Stimulated activated naive B cell treated with anti-CD40 and anti-IgM and Interleukin-4, amounts not matched to agents 10 μg/mL and 1 μg/mL and 100 μg/mL, for 72 hours (primary cell): ENCODE measurements around the gene TBCEL.

ENCODE experiments used
- ATAC-seq, 2 donors: fragments of 150-1000 bp; cut with Tn5 transposase; replicated peaks; 2 replicates each; pipeline ENCODE4 v1.10.0; 2021; ENCODE audit warnings: moderate library complexity in 1 of 2
- DNase-seq: peaks from one replicate; pipeline ENCODE4 v3.0.0; 2021
- H3K27ac Mint-ChIP-seq: one replicate; pipeline ENCODE4 v1.8.0; 2022; ENCODE audit warnings: mild to moderate bottlenecking, mixed read lengths
- H3K27me3 Mint-ChIP-seq, 2 donors: one replicate each; pipeline ENCODE4 v1.8.0; 2022; ENCODE audit warnings: mixed read lengths in 2 of 2
- H3K36me3 Mint-ChIP-seq, 2 donors: one replicate each; pipeline ENCODE4 v1.8.0; 2022; ENCODE audit warnings: mixed read lengths in 2 of 2, mild to moderate bottlenecking in 1 of 2
- H3K4me1 Mint-ChIP-seq, 2 donors: one replicate each; pipeline ENCODE4 v1.8.0; 2022; ENCODE audit warnings: mixed read lengths in 2 of 2, mild to moderate bottlenecking in 1 of 2
- H3K4me3 Mint-ChIP-seq, 2 donors: one replicate each; pipeline ENCODE4 v1.8.0; 2022; ENCODE audit warnings: mild to moderate bottlenecking in 2 of 2, mixed read lengths in 2 of 2, moderate library complexity in 1 of 2
- H3K9me3 Mint-ChIP-seq, 2 donors: one replicate each; pipeline ENCODE4 v1.8.0; 2022; ENCODE audit warnings: mixed read lengths in 2 of 2, mild to moderate bottlenecking in 1 of 2

Gene TBCEL

GRCh38 chr11:121037016-121037415, 13.1 kb downstream of the TBCEL start:
- no peak for ATAC-seq
- Mint-ChIP-seq H3K4me1 (peaks cover 15 to 23% of the 10 kb centered on the region in 2 donors), H3K36me3 (peaks cover 6 to 14% of the 10 kb centered on the region in 2 donors), H3K9me3 (no peaks in the 10 kb centered on the region), H3K27me3 (no peaks in the 10 kb centered on the region), H3K4me3 (no peak overlapping the region), H3K27ac (no peak overlapping the region)
- no peak for DNase-seq

DNA sequence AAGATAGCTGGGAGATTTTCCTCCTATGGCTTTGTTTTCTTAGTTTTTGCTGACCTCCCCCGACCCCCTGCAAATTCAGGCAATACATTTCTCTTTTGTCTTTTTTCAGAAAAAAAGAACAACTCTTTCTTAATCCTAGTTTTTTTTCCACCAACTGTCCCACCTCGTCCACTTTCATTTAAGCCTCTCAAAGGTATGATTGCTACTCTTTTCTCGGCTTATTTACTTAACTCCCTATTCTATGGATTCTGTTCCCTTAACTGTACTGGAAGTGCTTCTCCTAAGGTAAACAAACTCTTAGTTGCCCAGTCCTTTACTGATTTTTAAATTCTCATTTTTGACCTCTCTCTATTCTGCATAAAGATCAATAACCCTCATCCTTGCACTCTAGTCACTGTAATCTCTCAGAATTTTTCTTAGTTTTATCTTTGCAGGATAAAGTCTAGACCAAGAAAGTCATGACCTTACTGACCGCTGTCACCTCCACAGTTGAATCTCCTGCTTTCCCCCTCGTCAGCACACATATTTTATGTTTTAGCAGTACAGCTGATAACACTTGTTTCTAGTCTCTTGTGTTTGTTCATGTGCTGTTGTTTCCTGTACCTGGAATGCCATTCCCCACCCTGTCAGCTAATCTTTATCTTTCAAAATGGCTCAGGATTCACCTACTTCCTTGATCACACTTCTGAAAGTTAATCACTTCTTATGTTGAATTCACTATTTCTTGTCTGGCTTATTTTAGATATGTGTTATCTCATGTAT, 14.9 kb downstream of the TBCEL start:
- Mint-ChIP-seq H3K27me3 (no peaks in the 10 kb centered on the region), H3K4me3 (no peak overlapping the region), H3K27ac (no peak overlapping the region), H3K9me3 (no peaks in the 10 kb centered on the region), H3K4me1 (peaks cover 15 to 19% of the 10 kb centered on the region in 2 donors), H3K36me3 (peaks cover 6 to 14% of the 10 kb centered on the region in 2 donors)
- ATAC-seq (no peak), DNase-seq (no peak)

DNA sequence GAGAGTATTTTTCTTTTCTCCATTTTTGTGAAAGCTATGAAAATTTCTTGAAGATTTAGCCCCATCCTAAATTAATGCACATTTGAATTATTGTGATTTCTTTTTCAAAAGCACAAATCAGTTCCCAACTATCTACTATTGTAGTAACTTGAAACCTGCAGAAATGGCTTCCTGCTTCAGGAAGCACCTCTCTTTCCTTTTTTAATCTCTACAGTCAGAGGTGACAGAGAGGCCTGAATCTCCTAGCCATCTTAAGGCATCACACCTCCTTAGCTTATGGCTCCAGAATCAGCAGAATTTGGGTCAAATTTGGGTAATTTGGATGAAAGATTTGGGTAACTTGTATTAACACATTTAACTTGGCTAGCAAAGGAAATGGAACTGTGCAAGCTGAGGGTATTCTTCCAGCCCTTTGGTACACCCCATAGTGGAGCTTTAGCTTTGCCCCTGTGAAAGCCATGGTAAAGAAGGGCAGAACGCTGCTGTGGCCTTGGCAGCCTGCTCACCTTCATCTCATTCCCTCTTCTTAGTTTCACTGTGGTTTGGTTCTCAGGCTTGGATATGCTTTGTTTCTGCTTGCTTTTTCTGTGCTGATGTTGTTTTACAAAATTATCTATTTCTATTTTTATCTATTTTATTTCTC, 16.2 kb downstream of the TBCEL start:
- Mint-ChIP-seq H3K36me3 (peaks cover 6 to 14% of the 10 kb centered on the region in 2 donors), H3K4me1 (peaks cover 16 to 17% of the 10 kb centered on the region in 2 donors), H3K9me3 (no peaks in the 10 kb centered on the region), H3K27ac (no peak overlapping the region), H3K27me3 (no peaks in the 10 kb centered on the region), H3K4me3 (no peak overlapping the region)
- no peak for DNase-seq
- ATAC-seq = no peak

DNA sequence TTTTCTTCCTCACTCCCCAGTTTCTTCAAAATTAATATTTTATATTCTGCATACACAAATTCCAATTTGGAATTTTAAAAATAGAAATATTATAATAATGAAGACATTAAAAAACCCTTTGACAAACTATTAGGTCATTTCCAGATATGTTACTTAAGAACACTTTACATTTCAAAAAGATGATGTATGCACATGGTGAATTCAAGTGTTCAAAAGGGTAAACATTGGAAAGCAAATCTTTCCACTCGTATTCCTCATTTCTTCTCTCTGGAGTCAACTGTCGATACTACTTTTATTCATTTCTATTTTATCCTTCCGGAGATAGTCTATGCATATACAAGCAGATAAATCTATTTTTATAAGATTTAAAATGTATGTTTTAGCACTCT, 16.7 kb downstream of the TBCEL start:
- ATAC-seq = no peak
- no peaks in the 10 kb centered on the region for H3K27me3 Mint-ChIP-seq
- no peak overlapping the region for H3K27ac Mint-ChIP-seq

DNA sequence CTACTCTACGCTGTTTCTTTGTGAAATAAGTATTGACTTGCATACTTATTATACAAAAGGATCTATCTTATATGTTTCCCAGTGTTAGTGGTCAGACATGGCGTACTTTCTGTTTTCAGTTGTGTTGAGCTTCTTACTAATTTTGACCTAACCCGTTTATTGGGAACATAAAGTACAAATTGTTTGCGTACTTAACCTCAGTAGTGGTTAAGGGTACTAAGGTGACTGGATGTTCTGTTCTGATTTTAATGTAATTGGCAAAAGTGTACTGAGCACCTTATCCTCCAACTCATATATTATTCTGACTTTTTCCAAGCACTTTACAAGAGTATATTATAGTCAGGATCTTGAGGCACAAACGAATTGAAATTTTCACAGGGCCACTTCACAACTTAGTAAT, 17.2 kb downstream of the TBCEL start:
- H3K4me3 Mint-ChIP-seq = no peak overlapping the region
- H3K27ac Mint-ChIP-seq = no peak overlapping the region
- DNase-seq (no peak), ATAC-seq (no peak)
- H3K27me3 Mint-ChIP-seq = no peaks in the 10 kb centered on the region
- no peaks in the 10 kb centered on the region for H3K9me3 Mint-ChIP-seq
- peaks cover 8 to 10% of the 10 kb centered on the region in 2 donors for H3K4me1 Mint-ChIP-seq
- peaks cover 6 to 16% of the 10 kb centered on the region in 2 donors for H3K36me3 Mint-ChIP-seq

More for the DNA sequence above, 16.7 kb downstream of the TBCEL start:
- no peak overlapping the region for H3K4me3 Mint-ChIP-seq
- H3K9me3 Mint-ChIP-seq = no peaks in the 10 kb centered on the region
- H3K4me1 Mint-ChIP-seq = peaks cover 12 to 14% of the 10 kb centered on the region in 2 donors
- DNase-seq = no peak
- H3K36me3 Mint-ChIP-seq = peaks cover 6 to 14% of the 10 kb centered on the region in 2 donors

GRCh38 chr11:121042296-121042695, 18.4 kb downstream of the TBCEL start:
- Mint-ChIP-seq H3K27me3 (no peaks in the 10 kb centered on the region), H3K4me1 (peaks cover 0 to 7% of the 10 kb centered on the region in 2 donors), H3K36me3 (peaks cover 12 to 28% of the 10 kb centered on the region in 2 donors), H3K9me3 (no peaks in the 10 kb centered on the region), H3K4me3 (no peak overlapping the region), H3K27ac (no peak overlapping the region)
- no peak for ATAC-seq
- DNase-seq = no peak

DNA sequence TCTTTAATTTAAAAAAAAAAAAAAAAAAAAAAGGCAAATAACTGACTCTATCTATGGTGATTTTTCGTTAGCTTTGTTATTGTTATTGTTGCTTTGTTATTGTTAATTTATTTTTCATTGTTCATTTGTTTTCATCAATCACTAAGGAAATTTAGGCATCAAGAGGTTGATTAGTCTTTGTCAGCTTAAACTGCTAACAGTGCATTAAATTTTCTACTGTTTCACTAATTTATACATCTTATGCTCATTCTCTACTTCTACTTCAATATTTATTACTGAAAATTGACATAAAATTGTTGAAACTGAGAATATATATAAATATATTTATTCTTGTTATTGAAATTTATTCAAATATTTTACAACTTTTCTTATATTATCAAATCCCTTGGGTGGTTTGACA, 24.0 kb downstream of the TBCEL start:
- DNase-seq = no peak
- ATAC-seq = no peak
- H3K27me3 Mint-ChIP-seq = no peaks in the 10 kb centered on the region
- no peak overlapping the region for H3K27ac Mint-ChIP-seq
- H3K9me3 Mint-ChIP-seq = no peaks in the 10 kb centered on the region
- no peak overlapping the region for H3K4me3 Mint-ChIP-seq
- peaks cover 13 to 26% of the 10 kb centered on the region in 2 donors for H3K36me3 Mint-ChIP-seq
- H3K4me1 Mint-ChIP-seq = peaks cover 0 to 1% of the 10 kb centered on the region in 2 donors

GRCh38 chr11:121048464-121049233, 24.7 kb downstream of the TBCEL start:
- Mint-ChIP-seq H3K27ac (no peak overlapping the region), H3K36me3 (peaks cover 21 to 31% of the 10 kb centered on the region in 2 donors), H3K4me1 (peaks cover 0 to 1% of the 10 kb centered on the region in 2 donors), H3K4me3 (no peak overlapping the region), H3K9me3 (no peaks in the 10 kb centered on the region), H3K27me3 (no peaks in the 10 kb centered on the region)
- DNase-seq (no peak), ATAC-seq (no peak)

- ATAC-seq (no peak), DNase-seq (no peak)
- Mint-ChIP-seq H3K27me3 (no peaks in the 10 kb centered on the region), H3K4me3 (no peak overlapping the region), H3K27ac (no peak overlapping the region), H3K36me3 (peaks cover 31 to 46% of the 10 kb centered on the region in 2 donors), H3K4me1 (no peaks in the 10 kb centered on the region), H3K9me3 (no peaks in the 10 kb centered on the region)
Measured at GRCh38 chr11:121053244-121053643, 29.3 kb downstream of the TBCEL start.

DNA sequence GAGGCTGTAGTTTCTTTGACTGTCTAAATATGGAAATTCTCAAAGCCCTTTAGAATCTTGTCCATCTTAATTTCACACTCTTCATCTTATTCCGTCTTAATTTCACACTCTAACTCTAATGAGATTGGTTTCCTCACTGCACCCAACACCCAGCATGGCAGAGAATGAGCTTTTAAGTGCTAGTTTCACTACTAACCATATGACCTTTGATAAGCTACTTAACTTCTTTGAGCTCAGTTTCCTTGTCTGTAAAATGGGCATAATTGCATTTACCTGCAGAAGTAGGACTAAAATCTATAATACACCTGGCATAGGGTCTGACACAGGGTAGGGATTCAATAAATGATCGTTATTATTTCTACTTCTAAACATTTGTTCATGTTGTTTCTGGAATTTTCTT, 30.4 kb downstream of the TBCEL start:
- no peaks in the 10 kb centered on the region for H3K4me1 Mint-ChIP-seq
- H3K4me3 Mint-ChIP-seq = no peak overlapping the region
- no peak for DNase-seq

GRCh38 chr11:121055076-121055475, 31.2 kb downstream of the TBCEL start:
- no peak overlapping the region for H3K27ac Mint-ChIP-seq
- no peaks in the 10 kb centered on the region for H3K9me3 Mint-ChIP-seq
- H3K27me3 Mint-ChIP-seq = no peaks in the 10 kb centered on the region
- no peak overlapping the region for H3K4me3 Mint-ChIP-seq
- H3K4me1 Mint-ChIP-seq = no peaks in the 10 kb centered on the region
- H3K36me3 Mint-ChIP-seq = peaks cover 27 to 43% of the 10 kb centered on the region in 2 donors
- ATAC-seq (no peak), DNase-seq (no peak)

More for the DNA sequence above, 30.4 kb downstream of the TBCEL start:
- no peaks in the 10 kb centered on the region for H3K27me3 Mint-ChIP-seq
- no peak overlapping the region for H3K27ac Mint-ChIP-seq
- no peaks in the 10 kb centered on the region for H3K9me3 Mint-ChIP-seq
- no peak for ATAC-seq
- H3K36me3 Mint-ChIP-seq = peaks cover 27 to 40% of the 10 kb centered on the region in 2 donors

DNA sequence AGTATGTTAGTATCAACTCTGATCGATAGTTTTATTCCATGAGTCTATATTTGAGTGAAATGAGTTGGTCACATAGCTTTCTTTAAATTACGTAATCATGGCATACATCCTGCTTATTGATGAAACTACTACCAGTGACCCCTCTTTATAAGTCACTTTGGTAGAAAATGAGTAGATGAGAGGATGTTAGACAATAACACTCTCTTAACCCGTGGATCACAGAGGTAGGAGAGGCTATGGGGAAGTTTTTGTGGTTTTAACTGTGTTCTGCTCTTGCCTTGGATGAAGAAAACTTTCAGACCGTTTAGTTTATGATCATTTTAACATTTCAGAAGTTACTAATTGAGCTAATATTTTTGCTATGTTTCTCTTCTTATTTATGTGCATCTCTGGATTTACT, 34.0 kb downstream of the TBCEL start:
- no peak for DNase-seq

GRCh38 chr11:121058941-121059340, 35.0 kb downstream of the TBCEL start:
- Mint-ChIP-seq H3K36me3 (peaks cover 26 to 51% of the 10 kb centered on the region in 2 donors), H3K9me3 (no peaks in the 10 kb centered on the region), H3K27me3 (no peaks in the 10 kb centered on the region), H3K4me3 (no peak overlapping the region), H3K27ac (no peak overlapping the region), H3K4me1 (no peaks in the 10 kb centered on the region)
- DNase-seq (no peak), ATAC-seq (no peak)

More for the DNA sequence above, 34.0 kb downstream of the TBCEL start:
- ATAC-seq = no peak
- Mint-ChIP-seq H3K27me3 (no peaks in the 10 kb centered on the region), H3K27ac (no peak overlapping the region), H3K9me3 (no peaks in the 10 kb centered on the region), H3K36me3 (peaks cover 25 to 49% of the 10 kb centered on the region in 2 donors), H3K4me1 (no peaks in the 10 kb centered on the region), H3K4me3 (no peak overlapping the region)

DNA sequence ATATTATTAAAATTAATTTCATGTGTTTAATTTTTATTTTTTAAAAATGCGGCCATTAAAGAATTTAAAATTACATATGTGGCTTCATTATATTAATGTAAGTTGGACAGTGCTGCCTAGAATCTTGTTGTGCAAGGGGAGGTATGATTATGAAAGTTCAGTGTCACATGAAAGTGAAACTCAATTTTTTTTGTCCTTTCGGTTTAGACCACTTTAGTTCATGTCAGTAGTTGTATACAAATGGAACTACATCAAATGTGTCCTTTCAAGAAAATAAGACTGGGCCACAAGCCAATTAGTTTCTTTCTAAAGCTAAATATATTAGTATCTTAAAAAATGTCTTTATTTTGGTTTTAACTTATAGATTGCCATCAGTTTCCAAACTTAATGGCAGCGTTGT, 35.7 kb downstream of the TBCEL start:
- ATAC-seq = peak in 1 of 2 donors; percentile 29
- no peak for DNase-seq
- no peak overlapping the region for H3K4me3 Mint-ChIP-seq
- H3K27ac Mint-ChIP-seq = no peak overlapping the region
- H3K27me3 Mint-ChIP-seq = no peaks in the 10 kb centered on the region
- H3K36me3 Mint-ChIP-seq = peaks cover 25 to 51% of the 10 kb centered on the region in 2 donors
- H3K4me1 Mint-ChIP-seq = no peaks in the 10 kb centered on the region
- no peaks in the 10 kb centered on the region for H3K9me3 Mint-ChIP-seq
